Stimulated activated naive CD4-positive, alpha-beta T cell (primary cell): ENCODE data around the gene CHPT1.

Experiments
- DNase-seq, 6 experiments: peaks; one replicate each; lab custom pipeline; 2025; lab: John Stamatoyannopoulos, UW

The CHPT1 gene

GRCh38 chr12:101685092-101685491 lies 12.3 kb upstream of the CHPT1 start:
- DNase-seq: no peak

DNA sequence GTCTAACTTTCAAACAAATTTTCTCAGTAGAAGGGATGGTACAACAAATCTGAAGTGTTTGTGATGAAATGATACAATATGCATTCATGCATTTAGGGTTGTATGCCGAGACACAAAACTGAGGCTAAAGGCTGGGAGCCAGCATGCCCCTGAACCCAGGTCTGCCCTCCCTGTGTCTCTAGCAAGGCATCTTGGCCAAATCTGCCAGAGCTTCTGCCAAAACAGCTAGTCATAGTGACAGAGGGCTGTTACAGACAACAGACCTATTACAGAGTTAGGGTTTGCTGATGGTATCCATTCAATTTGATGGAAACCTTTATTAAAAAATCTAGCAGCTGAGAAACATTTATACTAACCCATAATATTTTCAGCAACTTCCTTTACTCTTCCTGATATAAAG lies 11.3 kb upstream of the CHPT1 start:
- DNase-seq: no peak

DNA sequence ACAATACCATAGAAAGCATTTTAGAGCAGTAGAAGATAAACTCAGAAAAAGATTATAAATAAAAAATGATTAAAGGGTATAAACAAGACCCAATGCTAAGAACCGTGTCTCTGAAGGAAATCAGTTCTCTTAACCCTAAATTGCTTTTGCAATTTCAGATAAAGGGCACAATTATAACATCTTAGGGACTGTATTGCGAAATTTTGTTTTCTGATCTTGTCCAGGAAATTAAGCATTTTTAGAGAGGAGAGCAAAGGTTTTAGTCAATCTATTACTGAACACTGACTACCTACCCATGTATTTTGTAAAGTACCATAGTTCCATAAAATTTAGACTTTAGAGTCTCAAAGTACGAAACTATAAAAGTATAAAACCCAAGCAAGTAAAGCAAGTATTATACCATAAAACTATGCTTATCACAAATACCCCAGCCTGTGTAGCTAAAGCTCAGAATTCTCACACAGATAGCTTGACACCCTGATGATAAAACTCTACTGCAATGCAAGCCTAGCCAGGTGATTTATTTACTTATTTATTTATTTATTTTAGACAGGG lies 6.8 kb upstream of the CHPT1 start:
- DNase-seq: no peak

- DNase-seq: no peak
These were observed 5.8 kb upstream of the CHPT1 start for GRCh38 chr12:101691503-101692096.

- no peak for DNase-seq
These were observed 3.1 kb upstream of the CHPT1 start for GRCh38 chr12:101694297-101694848.

DNA sequence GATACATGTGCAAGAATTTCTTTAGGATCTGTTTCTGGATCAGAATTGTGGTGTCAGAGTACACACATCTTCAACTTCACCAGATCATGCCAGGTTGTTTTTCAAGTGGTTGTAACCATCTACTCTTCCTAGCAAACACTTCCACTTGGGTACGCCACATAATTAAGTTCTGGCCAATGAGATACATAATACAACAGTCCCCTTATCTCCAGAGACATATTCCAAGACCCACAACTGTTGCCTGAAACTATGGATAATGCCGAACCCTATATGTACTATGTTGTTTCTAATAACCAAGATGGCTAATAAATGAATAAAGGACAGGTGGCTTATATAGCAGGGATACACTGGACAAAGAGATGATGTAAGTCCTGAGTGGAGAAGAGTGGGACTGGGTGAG lies 2.5 kb upstream of the CHPT1 start:
- no peak for DNase-seq

GRCh38 chr12:101695706-101696105 lies 1.7 kb upstream of the CHPT1 start:
- no peak for DNase-seq

GRCh38 chr12:101696251-101697196 lies 916 bp upstream of the CHPT1 start:
- DNase-seq: peak in 2 of 6 experiments; percentile 17 to 61

DNA sequence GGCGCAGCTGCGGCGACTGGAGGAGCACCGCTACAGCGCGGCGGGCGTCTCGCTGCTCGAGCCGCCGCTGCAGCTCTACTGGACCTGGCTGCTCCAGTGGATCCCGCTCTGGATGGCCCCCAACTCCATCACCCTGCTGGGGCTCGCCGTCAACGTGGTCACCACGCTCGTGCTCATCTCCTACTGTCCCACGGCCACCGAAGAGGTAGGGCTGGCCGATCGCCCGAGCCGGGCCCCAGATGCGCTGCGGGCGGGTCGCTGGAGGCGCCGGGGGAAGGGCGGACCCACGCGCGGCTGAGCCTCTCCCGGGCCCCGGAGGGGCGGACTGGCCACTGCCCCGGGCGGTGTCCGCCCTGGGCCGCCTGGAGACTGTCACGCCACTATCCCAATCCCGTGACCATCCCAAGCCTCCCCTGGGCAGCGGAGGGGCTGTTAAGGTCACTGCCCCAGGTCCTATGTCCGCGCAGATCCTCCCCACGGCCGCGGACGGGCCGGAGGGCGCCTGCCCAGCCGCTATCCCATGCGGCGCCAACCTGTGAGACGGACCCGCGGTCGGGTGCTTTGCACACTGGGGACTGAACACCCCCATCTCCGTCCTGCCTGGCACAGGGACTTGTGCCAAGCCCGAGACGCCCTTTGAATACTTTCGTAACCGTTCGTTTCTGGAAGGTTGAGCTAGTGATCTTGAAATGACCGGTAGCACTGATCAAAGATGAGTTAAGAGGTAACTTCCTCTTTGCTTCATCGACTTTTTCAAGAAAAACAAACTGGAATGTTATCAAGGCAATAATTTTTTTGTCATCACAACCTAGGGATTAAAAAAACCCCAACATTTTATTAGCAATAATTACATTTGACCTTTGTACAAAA lies 725 bp downstream of the CHPT1 start:
- DNase-seq: peak in 3 of 6 experiments; percentile 13 to 61 (median 36)

- no peak for DNase-seq
These were observed 1.4 kb downstream of the CHPT1 start for GRCh38 chr12:101698800-101699347.

- no peak for DNase-seq
These were observed 2.9 kb downstream of the CHPT1 start for GRCh38 chr12:101700299-101700820.

DNA sequence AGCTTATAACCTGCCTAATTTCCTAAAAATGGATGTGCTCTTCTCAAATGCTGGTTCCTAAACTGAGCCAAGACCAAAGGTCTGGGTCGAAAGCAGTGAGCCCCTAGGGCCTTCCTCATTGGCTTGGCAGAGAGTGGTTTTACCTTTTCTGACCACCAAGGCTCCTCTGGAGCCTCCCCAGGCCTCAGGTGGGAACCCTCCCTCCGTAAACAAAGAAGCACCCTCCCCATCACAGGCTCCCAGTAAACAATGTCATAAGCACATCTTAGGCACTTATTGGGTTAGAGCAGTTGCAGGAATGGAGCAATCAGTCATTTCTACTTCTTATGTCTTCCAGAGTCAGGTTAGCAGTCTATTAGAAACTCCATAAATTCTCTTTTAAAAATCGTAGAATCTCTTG lies 6.0 kb downstream of the CHPT1 start:
- no peak for DNase-seq

- DNase-seq: no peak
These were observed 9.0 kb downstream of the CHPT1 start for GRCh38 chr12:101706403-101706802.

GRCh38 chr12:101707131-101707782 lies 9.8 kb downstream of the CHPT1 start:
- no peak for DNase-seq

DNA sequence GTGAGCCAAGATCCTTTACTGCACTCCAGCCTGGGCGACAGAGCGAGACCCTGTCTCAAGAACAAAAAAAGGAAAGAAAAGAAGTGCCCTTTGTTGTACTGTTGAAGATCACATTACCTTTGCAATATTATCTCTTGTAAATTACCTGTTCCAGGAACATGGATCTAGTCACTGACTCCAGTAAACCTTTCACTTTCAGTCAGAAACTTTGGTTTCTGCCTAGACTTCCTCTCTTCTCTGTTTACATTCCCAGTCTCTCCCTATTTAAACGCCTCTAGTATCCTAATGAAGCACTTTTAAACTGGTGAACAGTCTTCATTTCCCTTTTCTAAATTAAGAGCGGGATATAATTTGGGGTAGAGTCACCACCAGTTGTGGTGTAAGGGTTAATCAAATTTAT lies 12.8 kb downstream of the CHPT1 start:
- DNase-seq: no peak

DNA sequence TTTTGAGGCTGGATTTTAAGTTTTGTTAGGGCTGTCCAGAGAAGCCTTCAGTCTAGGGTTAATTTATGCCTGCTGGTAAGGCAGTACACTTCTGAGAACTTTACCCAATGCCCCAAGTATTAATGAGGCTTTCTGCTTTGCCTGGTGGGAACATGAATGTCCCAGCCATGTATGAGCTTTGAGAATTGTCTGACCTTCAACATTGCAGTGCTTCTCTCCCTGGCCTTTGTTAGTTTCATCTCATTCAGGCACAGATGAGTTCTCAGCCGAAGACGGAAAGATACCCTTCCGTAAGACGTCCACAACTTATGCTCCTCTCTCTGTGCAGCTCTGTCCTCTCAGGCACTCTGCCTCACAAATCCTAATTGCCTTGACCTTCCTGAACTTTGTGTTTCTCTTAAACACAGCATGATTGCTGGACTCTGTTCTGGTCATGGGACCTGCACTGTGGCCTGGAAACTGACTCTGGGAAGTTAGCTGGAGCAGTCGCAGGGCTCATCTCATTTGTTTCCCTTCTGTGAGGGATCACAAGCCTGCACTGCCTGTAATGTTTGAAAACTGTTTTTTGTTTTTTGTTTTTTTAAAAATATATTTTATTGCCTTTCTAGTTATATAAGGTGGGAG lies 15.7 kb downstream of the CHPT1 start:
- no peak for DNase-seq

DNA sequence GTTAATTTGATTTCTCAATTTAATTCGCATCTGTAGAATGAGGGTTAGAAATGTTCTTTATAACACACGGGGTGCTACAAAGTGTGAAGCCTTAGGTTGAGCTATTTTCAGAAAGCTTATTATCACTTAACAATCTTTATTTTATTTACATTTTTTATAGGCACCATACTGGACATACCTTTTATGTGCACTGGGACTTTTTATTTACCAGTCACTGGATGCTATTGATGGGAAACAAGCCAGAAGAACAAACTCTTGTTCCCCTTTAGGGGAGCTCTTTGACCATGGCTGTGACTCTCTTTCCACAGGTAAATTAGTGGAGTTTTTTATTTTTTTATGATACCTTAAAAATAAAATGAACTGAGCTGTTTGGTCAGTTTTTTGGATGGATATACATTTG lies 16.5 kb downstream of the CHPT1 start:
- DNase-seq: no peak

- no peak for DNase-seq
These were observed 17.5 kb downstream of the CHPT1 start for GRCh38 chr12:101714877-101715444.

DNA sequence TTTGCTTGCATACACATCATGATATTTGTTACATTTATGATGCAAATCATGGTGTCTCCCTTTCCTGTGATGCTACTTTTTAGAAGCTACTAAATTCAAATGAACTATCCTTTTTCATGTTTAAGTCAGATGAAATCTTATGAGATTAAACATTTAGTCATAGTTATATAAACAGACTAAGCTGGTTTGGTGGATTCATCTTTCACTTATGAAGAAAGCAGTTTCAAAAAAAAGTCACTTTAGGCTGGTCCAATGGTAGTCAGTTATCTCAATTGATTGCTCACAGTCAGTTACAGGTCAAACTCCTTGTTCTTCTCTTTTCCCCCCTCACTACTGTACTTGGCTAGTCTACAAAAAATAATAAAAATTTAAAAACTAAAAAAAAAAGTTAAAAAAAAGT lies 22.1 kb downstream of the CHPT1 start:
- DNase-seq: no peak

DNA sequence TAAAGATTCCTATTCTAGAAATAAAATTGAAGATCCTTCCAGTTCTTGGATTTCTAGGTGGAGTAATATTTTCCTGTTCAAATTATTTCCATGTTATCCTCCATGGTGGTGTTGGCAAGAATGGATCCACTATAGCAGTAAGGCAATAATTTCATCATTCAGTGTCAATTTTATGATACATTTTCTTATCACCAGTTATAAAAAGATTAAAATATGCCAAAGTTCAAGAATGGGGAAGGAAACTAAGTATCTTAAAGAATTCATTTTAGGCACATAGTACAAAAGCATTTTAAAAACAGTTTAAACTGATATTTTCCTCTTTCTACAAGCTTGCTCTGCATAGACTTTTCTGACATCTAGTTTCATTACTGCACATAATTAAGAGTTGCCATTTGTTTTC lies 22.7 kb downstream of the CHPT1 start:
- DNase-seq: no peak
